Nephron progenitor cell (in vitro differentiated cells): ENCODE measurements around the gene SETD6.

ENCODE experiments used
- DNase-seq: peaks from one replicate; pipeline ENCODE4 v3.0.0; 2021
- H3K27ac Mint-ChIP-seq: 2 replicates; pipeline ENCODE4 v1.8.0; 2021; ENCODE audit warnings: mild to moderate bottlenecking, moderate library complexity, mixed read lengths
- H3K27me3 Mint-ChIP-seq: 2 replicates; pipeline ENCODE4 v1.8.0; 2021; ENCODE audit warnings: mild to moderate bottlenecking, low read depth, mixed read lengths; ENCODE audit not compliant: poor library complexity
- H3K36me3 Mint-ChIP-seq: 2 replicates; pipeline ENCODE4 v1.8.0; 2021; ENCODE audit warnings: low read depth, mixed read lengths
- H3K4me1 Mint-ChIP-seq: 2 replicates; pipeline ENCODE4 v1.8.0; 2021; ENCODE audit warnings: mixed read lengths
- H3K4me3 Mint-ChIP-seq: 2 replicates; pipeline ENCODE4 v1.8.0; 2021; ENCODE audit warnings: mild to moderate bottlenecking, moderate library complexity, mixed read lengths
- H3K9me3 Mint-ChIP-seq: 2 replicates; pipeline ENCODE4 v1.8.0; 2021; ENCODE audit warnings: mild to moderate bottlenecking, moderate library complexity, mixed read lengths
- TF ChIP-seq, protein P1 (sequence below): fragments of 200-600 bp; sonication (generic); IDR thresholded peaks from 2 replicates; pipeline ENCODE4 v1.5.0; 2021; ENCODE audit warnings: antibody characterized with exemption

Gene SETD6

GRCh38 chr16:58515871-58516767 lies 802 bp downstream of the SETD6 start:
- H3K4me1 Mint-ChIP-seq, result peaks cover 41% of the 10 kb centered on the region
- peak; percentile 33 for DNase-seq
- no peaks in the 10 kb centered on the region for H3K27me3 Mint-ChIP-seq
- H3K9me3 Mint-ChIP-seq, result no peaks in the 10 kb centered on the region
- peak overlapping the region; percentile 96 for H3K4me3 Mint-ChIP-seq
- H3K27ac Mint-ChIP-seq, result no peak overlapping the region
- H3K36me3 Mint-ChIP-seq, result peaks cover 20% of the 10 kb centered on the region
- TF ChIP-seq, protein P1, sequence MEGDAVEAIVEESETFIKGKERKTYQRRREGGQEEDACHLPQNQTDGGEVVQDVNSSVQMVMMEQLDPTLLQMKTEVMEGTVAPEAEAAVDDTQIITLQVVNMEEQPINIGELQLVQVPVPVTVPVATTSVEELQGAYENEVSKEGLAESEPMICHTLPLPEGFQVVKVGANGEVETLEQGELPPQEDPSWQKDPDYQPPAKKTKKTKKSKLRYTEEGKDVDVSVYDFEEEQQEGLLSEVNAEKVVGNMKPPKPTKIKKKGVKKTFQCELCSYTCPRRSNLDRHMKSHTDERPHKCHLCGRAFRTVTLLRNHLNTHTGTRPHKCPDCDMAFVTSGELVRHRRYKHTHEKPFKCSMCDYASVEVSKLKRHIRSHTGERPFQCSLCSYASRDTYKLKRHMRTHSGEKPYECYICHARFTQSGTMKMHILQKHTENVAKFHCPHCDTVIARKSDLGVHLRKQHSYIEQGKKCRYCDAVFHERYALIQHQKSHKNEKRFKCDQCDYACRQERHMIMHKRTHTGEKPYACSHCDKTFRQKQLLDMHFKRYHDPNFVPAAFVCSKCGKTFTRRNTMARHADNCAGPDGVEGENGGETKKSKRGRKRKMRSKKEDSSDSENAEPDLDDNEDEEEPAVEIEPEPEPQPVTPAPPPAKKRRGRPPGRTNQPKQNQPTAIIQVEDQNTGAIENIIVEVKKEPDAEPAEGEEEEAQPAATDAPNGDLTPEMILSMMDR, result no peak

DNA sequence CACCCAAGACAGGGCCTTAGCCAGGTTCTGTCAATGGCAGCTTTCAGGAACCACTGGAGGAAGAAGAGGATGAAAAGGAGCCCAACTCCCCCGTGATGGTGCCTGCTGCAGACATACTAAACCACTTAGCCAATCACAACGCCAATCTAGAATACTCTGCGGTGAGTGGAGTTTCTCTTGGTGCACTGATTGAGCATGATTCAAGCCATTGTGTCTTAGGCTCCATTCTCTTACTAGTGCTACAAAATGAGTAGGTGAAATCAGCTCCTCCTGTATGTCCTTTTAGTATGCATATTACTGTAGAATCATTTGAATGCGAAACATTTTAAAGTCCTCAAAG lies 1.4 kb downstream of the SETD6 start:
- Mint-ChIP-seq H3K27ac (peak overlapping the region; percentile 39), H3K4me1 (peaks cover 36% of the 10 kb centered on the region), H3K36me3 (peaks cover 24% of the 10 kb centered on the region), H3K9me3 (no peaks in the 10 kb centered on the region), H3K27me3 (no peaks in the 10 kb centered on the region), H3K4me3 (peak overlapping the region; percentile 76)
- TF ChIP-seq, protein P1, result no peak
- no peak for DNase-seq

- Mint-ChIP-seq H3K36me3 (peaks cover 36% of the 10 kb centered on the region), H3K4me1 (peaks cover 24% of the 10 kb centered on the region), H3K27me3 (no peaks in the 10 kb centered on the region), H3K27ac (peak overlapping the region; percentile 55), H3K9me3 (no peaks in the 10 kb centered on the region), H3K4me3 (no peak overlapping the region)
- TF ChIP-seq, protein P1, result no peak
- no peak for DNase-seq
These were observed 3.0 kb downstream of the SETD6 start for GRCh38 chr16:58518083-58518979.

DNA sequence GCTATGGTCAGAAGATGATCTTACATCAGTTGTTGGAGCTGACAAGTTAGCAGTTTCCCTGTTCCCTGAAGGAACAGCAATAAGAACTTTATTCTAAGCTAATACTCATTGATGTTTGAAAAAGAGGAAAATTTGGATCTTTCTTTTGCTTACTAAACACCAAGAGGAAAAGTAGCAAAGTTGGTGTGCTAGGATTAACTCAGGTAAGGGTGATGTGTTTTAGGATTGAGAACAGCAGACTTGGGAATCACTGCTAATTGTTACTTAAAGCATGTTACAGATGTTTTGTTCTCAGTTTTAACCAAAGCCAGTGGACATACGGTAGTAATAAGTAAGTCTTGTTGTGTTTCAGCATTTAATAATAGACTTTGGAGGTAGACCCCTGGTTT lies 3.7 kb downstream of the SETD6 start:
- no peaks in the 10 kb centered on the region for H3K9me3 Mint-ChIP-seq
- H3K4me1 Mint-ChIP-seq, result peaks cover 21% of the 10 kb centered on the region
- no peak for DNase-seq
- TF ChIP-seq, protein P1, result no peak
- H3K27ac Mint-ChIP-seq, result no peak overlapping the region
- H3K4me3 Mint-ChIP-seq, result no peak overlapping the region
- peaks cover 37% of the 10 kb centered on the region for H3K36me3 Mint-ChIP-seq
- no peaks in the 10 kb centered on the region for H3K27me3 Mint-ChIP-seq

DNA sequence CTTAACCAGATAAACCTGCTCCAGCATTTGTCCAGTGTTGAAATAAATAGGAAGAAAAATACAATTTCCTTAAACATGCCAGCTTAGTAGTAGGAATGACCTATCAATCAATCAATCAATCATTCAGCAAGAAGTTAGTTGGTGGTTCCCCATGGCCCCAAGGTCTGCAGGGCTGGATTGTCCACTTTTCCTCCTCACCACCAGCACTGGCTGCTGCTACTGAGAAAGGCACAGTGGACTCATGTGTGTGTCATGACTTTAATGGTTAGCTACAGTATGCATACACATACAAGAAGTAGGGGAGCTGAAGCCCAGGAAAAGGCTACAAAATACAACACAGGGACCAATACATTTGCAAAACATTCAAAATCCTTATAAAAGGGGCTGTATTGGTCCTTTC lies 4.4 kb downstream of the SETD6 start:
- H3K27me3 Mint-ChIP-seq, result no peaks in the 10 kb centered on the region
- H3K27ac Mint-ChIP-seq, result no peak overlapping the region
- no peak overlapping the region for H3K4me3 Mint-ChIP-seq
- peaks cover 17% of the 10 kb centered on the region for H3K4me1 Mint-ChIP-seq
- no peaks in the 10 kb centered on the region for H3K9me3 Mint-ChIP-seq
- DNase-seq, result no peak
- TF ChIP-seq, protein P1, result no peak
- peaks cover 44% of the 10 kb centered on the region for H3K36me3 Mint-ChIP-seq
